HepG2 (cell line): ENCODE data around the gene FCHSD1. TPM values are rescaled to one million over a fixed set of nuclear protein-coding genes. Genes with fewer than 3 reads are reported as not detected.

Experiments used
- DPF2 ChIP-seq: sonication (generic); formaldehyde crosslinking; IDR thresholded peaks from 2 replicates; pipeline ENCODE4 v1.4.0; 2020; ENCODE audit warnings: mild to moderate bottlenecking, low read depth, missing genetic modification reagents, borderline replicate concordance
- DR1 ChIP-seq: sonication (generic); formaldehyde crosslinking; IDR thresholded peaks from 2 replicates; pipeline ENCODE4 v1.8.0; 2021; ENCODE audit warnings: mild to moderate bottlenecking, missing genetic modification reagents, inconsistent platforms
- DRAP1 ChIP-seq: IDR thresholded peaks from 2 replicates; pipeline ENCODE4 v1.6.1; 2016; ENCODE audit warnings: missing genetic modification reagents, missing compliant biosample characterization
- EZH2 ChIP-seq: conservative IDR thresholded peaks from 2 replicates; pipeline ENCODE4 v1.6.1; 2012; ENCODE audit warnings: mild to moderate bottlenecking, low read depth, low read length, moderate library complexity
- GTF3A ChIP-seq: sonication (generic); formaldehyde crosslinking; conservative IDR thresholded peaks from 2 replicates; pipeline ENCODE4 v1.4.0; 2020; ENCODE audit warnings: mild to moderate bottlenecking, missing genetic modification reagents
- HCFC1 ChIP-seq: fragments of 150-350 bp; IDR thresholded peaks from 2 replicates; pipeline ENCODE4 v1.6.1; 2014; ENCODE audit warnings: low read depth, low read length
- KDM4B ChIP-seq: sonication (generic); formaldehyde crosslinking; IDR thresholded peaks from 2 replicates; pipeline ENCODE4 v1.4.0; 2020; ENCODE audit warnings: missing genetic modification reagents
- MXD4 ChIP-seq: IDR thresholded peaks from 2 replicates; pipeline ENCODE4 v1.6.1; 2016; ENCODE audit warnings: mild to moderate bottlenecking, missing biosample characterization, missing genetic modification reagents
- MYNN ChIP-seq: sonication (generic); formaldehyde crosslinking; IDR thresholded peaks from 2 replicates; pipeline ENCODE4 v1.4.0; 2020; ENCODE audit warnings: mild to moderate bottlenecking, low read depth, missing genetic modification reagents
- MYPOP ChIP-seq: sonication (generic); formaldehyde crosslinking; IDR thresholded peaks from 2 replicates; pipeline ENCODE4 v1.8.1; 2023; ENCODE audit warnings: mild to moderate bottlenecking, moderate library complexity, missing genetic modification reagents
- RFXANK ChIP-seq: IDR thresholded peaks from 2 replicates; pipeline ENCODE4 v1.6.1; 2016
- RXRB ChIP-seq: IDR thresholded peaks from 2 replicates; pipeline ENCODE4 v1.6.1; 2016; ENCODE audit warnings: borderline replicate concordance, missing genetic modification reagents, missing compliant biosample characterization
- SP5 ChIP-seq: IDR thresholded peaks from 2 replicates; pipeline ENCODE4 v1.6.1; 2016; ENCODE audit warnings: low read depth, borderline replicate concordance
- ZBTB14 ChIP-seq: sonication (generic); formaldehyde crosslinking; IDR thresholded peaks from 2 replicates; pipeline ENCODE4 v1.4.0; 2020; ENCODE audit warnings: missing genetic modification reagents
- ZNF207 ChIP-seq: fragments of 450-650 bp; IDR thresholded peaks from 2 replicates; pipeline ENCODE4 v1.6.1; 2016; ENCODE audit warnings: antibody characterized with exemption, borderline replicate concordance
- ZNF296 ChIP-seq: sonication (generic); formaldehyde crosslinking; conservative IDR thresholded peaks from 2 replicates; pipeline ENCODE4 v1.5.0; 2020; ENCODE audit warnings: mild to moderate bottlenecking, missing genetic modification reagents
- ZNF589 ChIP-seq: sonication (generic); formaldehyde crosslinking; conservative IDR thresholded peaks from 2 replicates; pipeline ENCODE4 v1.8.0; 2022; ENCODE audit warnings: mild to moderate bottlenecking, moderate library complexity, missing genetic modification reagents
- ZNF605 ChIP-seq: sonication (generic); formaldehyde crosslinking; IDR thresholded peaks from 2 replicates; pipeline ENCODE4 v1.8.0; 2022; ENCODE audit warnings: mild to moderate bottlenecking, missing genetic modification reagents
- ZNF878 ChIP-seq: sonication (generic); formaldehyde crosslinking; IDR thresholded peaks from 2 replicates; pipeline ENCODE4 v1.8.1; 2023; ENCODE audit warnings: mild to moderate bottlenecking, missing genetic modification reagents, moderate library complexity
- polyA plus RNA-seq, 8 experiments: library from polyadenylated mRNA; depleted of rRNA in 3 of 8; stranded (reverse) in 7 of 8; unstranded in 1 of 8; fragments of >200 nt; fragmentation: Illumina TruSeq in 4 of 8; extraction: Trizol in 4 of 8; gene quantifications; 2 replicates each; pipeline versions ENCODE4 v1.2.1 to v1.2.3, GENCODE V29; 2011 to 2016; ENCODE audit warnings: low read depth in 4 of 8, missing spikeins in 1 of 8, mixed read lengths in 1 of 8; ENCODE audit not compliant: insufficient read depth in 1 of 8
- total RNA-seq, 5 experiments: library from RNA; depleted of rRNA; stranded (reverse); fragments of >200 nt; fragmentation: Illumina TruSeq; extraction: Trizol; gene quantifications; 2 replicates each; pipeline ENCODE4 v1.2.3, GENCODE V29; 2016; ENCODE audit warnings: low read depth in 1 of 5
- TF ChIP-seq, protein P1 (sequence below): sonication (generic); formaldehyde crosslinking; IDR thresholded peaks from 2 replicates; pipeline ENCODE4 v1.5.0; 2020; ENCODE audit warnings: mild to moderate bottlenecking, missing genetic modification reagents
- TF ChIP-seq, protein P2 (sequence below): sonication (generic); formaldehyde crosslinking; IDR thresholded peaks from 2 replicates; pipeline ENCODE4 v1.4.0; 2020; ENCODE audit warnings: missing genetic modification reagents
- TF ChIP-seq, protein P3 (sequence below): IDR thresholded peaks from 2 replicates; pipeline ENCODE4 v1.4.0; 2020; ENCODE audit warnings: mild to moderate bottlenecking, missing genetic modification reagents

The FCHSD1 gene
- total and polyA plus RNA-seq, 2 of the 13 experiments (the other 11 are each of a cell fraction or from before 2014, with no cell fraction given), result 5.5 to 15.4 TPM

- TF ChIP-seq ZNF296 (no peak), ZNF878 (CRISPR knock-in tag) (no peak), SP5 (CRISPR knock-in tag) (peak; percentile 19; the same call in 1 of the 2 replicates), ZNF589 (no peak), ZNF605 (CRISPR knock-in tag) (no peak), KDM4B (CRISPR knock-in tag) (no peak), HCFC1 (no peak), DRAP1 (CRISPR knock-in tag) (no peak), ZNF207 (no peak), DPF2 (no peak), GTF3A (no peak), DR1 (CRISPR knock-in tag) (no peak), EZH2 (no peak), MYPOP (CRISPR knock-in tag) (no peak), MYNN (CRISPR knock-in tag) (no peak), MXD4 (CRISPR knock-in tag) (no peak), RFXANK (CRISPR knock-in tag) (no peak), ZBTB14 (CRISPR knock-in tag) (no peak), RXRB (CRISPR knock-in tag) (peak; percentile 14; the same call in 1 of the 2 replicates)
- TF ChIP-seq, protein P1, sequence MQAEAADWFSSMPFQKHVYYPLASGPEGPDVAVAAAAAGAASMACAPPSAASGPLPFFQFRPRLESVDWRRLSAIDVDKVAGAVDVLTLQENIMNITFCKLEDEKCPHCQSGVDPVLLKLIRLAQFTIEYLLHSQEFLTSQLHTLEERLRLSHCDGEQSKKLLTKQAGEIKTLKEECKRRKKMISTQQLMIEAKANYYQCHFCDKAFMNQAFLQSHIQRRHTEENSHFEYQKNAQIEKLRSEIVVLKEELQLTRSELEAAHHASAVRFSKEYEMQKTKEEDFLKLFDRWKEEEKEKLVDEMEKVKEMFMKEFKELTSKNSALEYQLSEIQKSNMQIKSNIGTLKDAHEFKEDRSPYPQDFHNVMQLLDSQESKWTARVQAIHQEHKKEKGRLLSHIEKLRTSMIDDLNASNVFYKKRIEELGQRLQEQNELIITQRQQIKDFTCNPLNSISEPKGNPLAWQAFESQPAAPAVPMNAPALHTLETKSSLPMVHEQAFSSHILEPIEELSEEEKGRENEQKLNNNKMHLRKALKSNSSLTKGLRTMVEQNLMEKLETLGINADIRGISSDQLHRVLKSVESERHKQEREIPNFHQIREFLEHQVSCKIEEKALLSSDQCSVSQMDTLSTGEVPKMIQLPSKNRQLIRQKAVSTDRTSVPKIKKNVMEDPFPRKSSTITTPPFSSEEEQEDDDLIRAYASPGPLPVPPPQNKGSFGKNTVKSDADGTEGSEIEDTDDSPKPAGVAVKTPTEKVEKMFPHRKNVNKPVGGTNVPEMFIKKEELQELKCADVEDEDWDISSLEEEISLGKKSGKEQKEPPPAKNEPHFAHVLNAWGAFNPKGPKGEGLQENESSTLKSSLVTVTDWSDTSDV (CRISPR knock-in tag), result no peak
- TF ChIP-seq, protein P2, sequence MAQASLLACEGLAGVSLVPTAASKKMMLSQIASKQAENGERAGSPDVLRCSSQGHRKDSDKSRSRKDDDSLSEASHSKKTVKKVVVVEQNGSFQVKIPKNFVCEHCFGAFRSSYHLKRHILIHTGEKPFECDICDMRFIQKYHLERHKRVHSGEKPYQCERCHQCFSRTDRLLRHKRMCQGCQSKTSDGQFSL, result no peak
- TF ChIP-seq, protein P3, sequence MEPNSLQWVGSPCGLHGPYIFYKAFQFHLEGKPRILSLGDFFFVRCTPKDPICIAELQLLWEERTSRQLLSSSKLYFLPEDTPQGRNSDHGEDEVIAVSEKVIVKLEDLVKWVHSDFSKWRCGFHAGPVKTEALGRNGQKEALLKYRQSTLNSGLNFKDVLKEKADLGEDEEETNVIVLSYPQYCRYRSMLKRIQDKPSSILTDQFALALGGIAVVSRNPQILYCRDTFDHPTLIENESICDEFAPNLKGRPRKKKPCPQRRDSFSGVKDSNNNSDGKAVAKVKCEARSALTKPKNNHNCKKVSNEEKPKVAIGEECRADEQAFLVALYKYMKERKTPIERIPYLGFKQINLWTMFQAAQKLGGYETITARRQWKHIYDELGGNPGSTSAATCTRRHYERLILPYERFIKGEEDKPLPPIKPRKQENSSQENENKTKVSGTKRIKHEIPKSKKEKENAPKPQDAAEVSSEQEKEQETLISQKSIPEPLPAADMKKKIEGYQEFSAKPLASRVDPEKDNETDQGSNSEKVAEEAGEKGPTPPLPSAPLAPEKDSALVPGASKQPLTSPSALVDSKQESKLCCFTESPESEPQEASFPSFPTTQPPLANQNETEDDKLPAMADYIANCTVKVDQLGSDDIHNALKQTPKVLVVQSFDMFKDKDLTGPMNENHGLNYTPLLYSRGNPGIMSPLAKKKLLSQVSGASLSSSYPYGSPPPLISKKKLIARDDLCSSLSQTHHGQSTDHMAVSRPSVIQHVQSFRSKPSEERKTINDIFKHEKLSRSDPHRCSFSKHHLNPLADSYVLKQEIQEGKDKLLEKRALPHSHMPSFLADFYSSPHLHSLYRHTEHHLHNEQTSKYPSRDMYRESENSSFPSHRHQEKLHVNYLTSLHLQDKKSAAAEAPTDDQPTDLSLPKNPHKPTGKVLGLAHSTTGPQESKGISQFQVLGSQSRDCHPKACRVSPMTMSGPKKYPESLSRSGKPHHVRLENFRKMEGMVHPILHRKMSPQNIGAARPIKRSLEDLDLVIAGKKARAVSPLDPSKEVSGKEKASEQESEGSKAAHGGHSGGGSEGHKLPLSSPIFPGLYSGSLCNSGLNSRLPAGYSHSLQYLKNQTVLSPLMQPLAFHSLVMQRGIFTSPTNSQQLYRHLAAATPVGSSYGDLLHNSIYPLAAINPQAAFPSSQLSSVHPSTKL (CRISPR knock-in tag), result no peak
These were observed 40.8 kb upstream of the FCHSD1 start (continued) for GRCh38 chr5:141691867-141692532.
